Astrocyte (in vitro differentiated cells and primary cell): ENCODE measurements around the gene HHLA2.

ENCODE experiments used
- CTCF ChIP-seq: IDR thresholded peaks from 2 replicates; pipeline ENCODE4 v1.5.1; 2011; ENCODE audit warnings: low read depth, mild to moderate bottlenecking, inconsistent platforms, low read length, moderate library complexity; ENCODE audit not compliant: insufficient read depth
- EZH2 ChIP-seq: IDR thresholded peaks from 2 replicates; pipeline ENCODE4 v1.6.1; 2012; ENCODE audit warnings: mild to moderate bottlenecking, low read length, inconsistent platforms; ENCODE audit not compliant: insufficient read depth

DNA sequence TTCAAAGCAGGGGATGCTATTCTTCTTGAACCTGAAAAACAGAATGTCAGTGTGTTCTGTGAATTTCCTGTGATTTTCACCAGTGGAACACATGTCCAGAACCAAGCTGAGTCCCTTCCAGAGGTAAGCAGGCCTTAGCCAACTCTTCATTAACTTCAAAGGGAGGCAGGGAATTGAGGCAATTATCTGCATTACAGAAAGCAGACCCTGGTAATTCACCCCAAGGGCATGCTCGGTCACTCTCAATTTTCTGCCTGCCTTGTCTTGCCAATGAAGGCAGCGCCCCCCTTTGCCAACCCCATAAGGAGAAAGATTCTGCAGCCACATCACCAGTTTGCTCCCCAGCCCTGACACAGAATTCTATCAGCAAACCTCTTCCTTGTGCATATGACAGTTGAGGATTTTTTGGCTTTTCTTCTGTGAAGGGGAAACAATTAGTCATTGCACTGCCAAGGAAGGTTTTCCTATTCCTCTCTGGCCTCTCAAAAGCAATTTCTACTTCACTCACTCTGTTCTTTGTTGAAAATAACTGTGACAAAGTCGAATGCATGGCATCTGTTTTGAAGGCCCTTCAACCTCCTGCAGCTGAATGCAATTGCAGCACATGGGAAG is 85.3 kb downstream of the HHLA2 start:
- TF ChIP-seq CTCF (no peak), EZH2 (no peak)
